Measurements from ENCODE around the gene SLC5A8.
A peak's percentile ranks its signal among the peaks of the same experiment; 100 is the strongest.

Gene SLC5A8

DNA sequence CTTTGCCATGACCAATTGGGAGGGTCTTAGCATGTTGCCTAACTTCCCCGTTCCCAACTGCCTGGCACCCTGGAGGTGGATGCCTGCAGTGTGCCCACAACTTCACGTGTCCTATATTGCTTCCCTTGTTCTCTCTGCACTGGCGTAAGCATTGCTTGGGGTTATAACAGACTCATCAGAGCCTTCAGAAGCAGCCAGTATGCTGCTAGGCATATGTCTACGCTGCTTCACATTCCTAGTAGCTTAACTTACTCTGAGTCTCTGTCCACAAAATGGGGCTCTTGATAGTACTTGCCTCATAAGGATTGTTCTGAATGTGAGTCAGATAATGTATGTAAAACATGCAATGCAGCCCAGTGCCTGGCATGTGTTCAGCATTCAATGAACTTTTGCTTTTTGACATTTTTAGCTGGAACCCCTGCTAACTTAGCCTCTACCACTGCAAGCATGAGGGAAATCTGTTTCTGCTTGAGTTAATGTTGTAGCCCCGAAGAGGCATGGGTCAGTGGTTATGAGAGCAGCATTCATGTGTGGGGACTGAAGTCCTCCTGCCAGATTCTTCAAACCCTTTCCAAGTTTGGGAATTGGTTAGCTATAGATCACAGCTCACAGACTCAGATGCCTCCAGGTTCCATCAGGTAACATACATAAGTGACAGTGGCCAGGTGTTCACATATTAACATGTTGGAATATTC lies 2.8 kb downstream of the SLC5A8 start:
- no peak for DNase-seq (ENCODE audit: low read depth)
- H3K4me3 ChIP-seq (ENCODE audit: low read depth, low read length) = no peak overlapping the region
- TF ChIP-seq, protein P1, sequence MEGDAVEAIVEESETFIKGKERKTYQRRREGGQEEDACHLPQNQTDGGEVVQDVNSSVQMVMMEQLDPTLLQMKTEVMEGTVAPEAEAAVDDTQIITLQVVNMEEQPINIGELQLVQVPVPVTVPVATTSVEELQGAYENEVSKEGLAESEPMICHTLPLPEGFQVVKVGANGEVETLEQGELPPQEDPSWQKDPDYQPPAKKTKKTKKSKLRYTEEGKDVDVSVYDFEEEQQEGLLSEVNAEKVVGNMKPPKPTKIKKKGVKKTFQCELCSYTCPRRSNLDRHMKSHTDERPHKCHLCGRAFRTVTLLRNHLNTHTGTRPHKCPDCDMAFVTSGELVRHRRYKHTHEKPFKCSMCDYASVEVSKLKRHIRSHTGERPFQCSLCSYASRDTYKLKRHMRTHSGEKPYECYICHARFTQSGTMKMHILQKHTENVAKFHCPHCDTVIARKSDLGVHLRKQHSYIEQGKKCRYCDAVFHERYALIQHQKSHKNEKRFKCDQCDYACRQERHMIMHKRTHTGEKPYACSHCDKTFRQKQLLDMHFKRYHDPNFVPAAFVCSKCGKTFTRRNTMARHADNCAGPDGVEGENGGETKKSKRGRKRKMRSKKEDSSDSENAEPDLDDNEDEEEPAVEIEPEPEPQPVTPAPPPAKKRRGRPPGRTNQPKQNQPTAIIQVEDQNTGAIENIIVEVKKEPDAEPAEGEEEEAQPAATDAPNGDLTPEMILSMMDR (IDR thresholded peaks at IDR 0.05; ENCODE audit: insufficient read depth, low read depth, low read length, missing control alignments) = no peak

DNA sequence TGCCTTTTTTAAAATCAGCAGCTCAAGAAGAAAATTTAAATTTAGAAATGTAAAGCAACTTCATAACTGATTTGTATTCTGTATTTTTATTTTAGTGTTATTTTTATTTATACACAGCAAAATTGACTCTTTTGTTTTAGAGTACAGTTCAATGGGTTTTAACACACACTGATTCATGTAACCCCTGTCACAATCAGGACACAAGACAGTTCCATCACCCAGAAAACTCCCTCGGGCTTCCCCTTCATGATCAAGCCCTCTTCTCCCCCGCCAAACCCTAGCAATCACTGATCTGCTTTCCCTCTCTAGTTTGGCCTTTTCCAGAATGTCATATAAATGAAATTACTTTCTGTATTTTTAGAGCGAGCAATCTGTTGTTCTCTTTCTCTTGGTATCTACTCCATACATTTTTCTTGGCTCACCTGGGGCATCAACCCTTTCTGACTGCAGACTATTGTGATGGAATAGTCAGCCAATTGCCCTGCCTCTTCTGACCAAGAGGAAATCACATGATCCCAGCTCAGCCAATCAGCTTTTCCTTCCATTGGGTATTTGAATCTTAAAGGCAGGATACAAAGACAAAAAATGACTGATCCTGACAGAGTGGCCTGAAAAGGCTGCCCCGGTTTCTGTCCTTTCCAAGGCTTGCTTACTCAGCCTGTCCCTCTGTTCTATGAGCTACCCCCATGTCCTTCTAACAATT lies 5.3 kb downstream of the SLC5A8 start:
- no peak overlapping the region for H3K4me3 ChIP-seq (ENCODE audit: low read depth, low read length)
- peak; percentile 2 for DNase-seq (ENCODE audit: low read depth)
- TF ChIP-seq, protein P1 (IDR thresholded peaks at IDR 0.05; ENCODE audit: insufficient read depth, low read depth, low read length, missing control alignments) = no peak

DNA sequence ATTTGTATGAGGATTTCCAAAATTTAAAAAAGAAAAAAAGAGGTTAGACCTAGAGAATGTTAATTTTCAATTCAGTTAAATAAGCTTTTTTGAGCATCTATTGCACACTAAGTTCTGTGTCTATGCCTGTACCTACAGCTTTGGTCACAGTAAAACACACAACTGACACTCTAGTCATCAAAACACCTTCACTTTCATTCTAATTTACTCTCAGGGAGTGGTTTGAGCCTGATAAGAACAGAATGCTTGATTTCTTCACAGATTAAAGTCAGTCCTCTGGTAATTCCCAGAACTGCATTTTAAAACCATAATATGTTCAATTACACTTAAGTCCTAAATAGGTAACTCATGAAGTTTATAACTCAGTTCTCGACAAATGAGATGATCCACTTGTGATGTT lies 9.2 kb downstream of the SLC5A8 start:
- no peak overlapping the region for H3K4me3 ChIP-seq (ENCODE audit: low read depth, low read length)
- no peak for DNase-seq (ENCODE audit: low read depth)
- TF ChIP-seq, protein P1 (IDR thresholded peaks at IDR 0.05; ENCODE audit: insufficient read depth, low read depth, low read length, missing control alignments) = no peak

DNA sequence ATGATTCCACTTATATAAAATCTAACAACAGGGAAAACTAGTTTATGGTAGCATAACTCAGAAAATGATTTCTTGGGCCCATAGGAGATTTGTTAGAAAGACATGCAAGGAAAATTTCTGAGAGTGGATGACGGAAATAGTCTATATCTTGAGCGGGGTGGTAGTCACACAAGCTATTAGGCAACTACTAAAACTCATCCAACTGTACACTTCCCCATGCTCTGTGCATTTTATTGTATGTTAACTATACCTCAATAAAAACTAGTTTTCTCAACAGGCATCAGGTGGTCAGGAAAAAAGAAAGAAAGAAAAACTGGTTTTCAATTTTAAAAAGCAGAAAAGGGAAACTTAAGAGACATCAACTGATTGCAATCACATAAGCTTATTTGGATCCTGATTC lies 9.9 kb downstream of the SLC5A8 start:
- TF ChIP-seq, protein P1 (IDR thresholded peaks at IDR 0.05; ENCODE audit: insufficient read depth, low read depth, low read length, missing control alignments) = no peak
- H3K4me3 ChIP-seq (ENCODE audit: low read depth, low read length) = no peak overlapping the region
- DNase-seq (ENCODE audit: low read depth) = no peak

DNA sequence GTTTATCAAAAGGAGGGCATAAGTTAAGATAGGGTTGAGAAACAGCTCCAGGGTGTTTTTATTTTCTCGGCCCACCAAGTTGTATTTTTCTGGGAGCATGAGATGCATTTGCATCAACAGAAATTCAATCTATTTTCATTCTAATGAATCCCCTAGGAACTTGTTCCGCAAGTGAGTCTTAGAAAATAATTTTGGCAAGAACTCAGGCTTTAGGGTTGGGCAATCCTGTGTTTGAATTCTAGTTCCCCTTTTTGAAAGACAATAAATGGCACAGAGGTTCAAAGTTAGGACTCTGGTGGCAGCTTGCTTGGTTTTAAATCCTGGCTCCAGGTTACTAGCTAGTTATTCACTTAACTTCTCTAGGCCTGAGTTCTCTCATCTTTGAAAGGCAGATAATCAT lies 23.7 kb downstream of the SLC5A8 start:
- TF ChIP-seq, protein P1 (IDR thresholded peaks at IDR 0.05; ENCODE audit: insufficient read depth, low read depth, low read length, missing control alignments) = no peak
- no peak for DNase-seq (ENCODE audit: low read depth)
- no peak overlapping the region for H3K4me3 ChIP-seq (ENCODE audit: low read depth, low read length)

DNA sequence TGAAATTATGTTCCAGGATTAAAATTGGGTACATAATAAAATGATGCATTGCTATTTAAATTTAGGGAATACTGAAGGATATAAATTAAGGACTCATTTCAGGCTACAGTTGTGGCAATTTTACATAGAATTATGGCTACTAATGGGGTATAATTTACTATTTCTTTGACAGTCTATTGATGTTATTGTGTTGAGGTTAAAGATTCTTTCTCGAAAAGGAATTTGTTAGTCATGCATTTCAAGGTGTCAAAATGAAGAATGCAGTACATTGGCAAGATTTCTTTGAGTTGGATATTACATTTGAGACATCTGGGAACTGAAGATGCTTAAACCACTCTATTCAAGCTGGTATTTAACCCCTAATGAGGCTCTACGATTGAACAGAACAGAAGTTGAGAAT lies 28.3 kb downstream of the SLC5A8 start:
- TF ChIP-seq, protein P1 (IDR thresholded peaks at IDR 0.05; ENCODE audit: insufficient read depth, low read depth, low read length, missing control alignments) = no peak
- H3K4me3 ChIP-seq (ENCODE audit: low read depth, low read length) = no peak overlapping the region
- DNase-seq (ENCODE audit: low read depth) = no peak
